ENCODE data around the gene SUFU. TPM values are rescaled to one million over a fixed set of nuclear protein-coding genes. Genes with fewer than 3 reads are reported as not detected.
A peak's percentile ranks its signal among the peaks of the same experiment; 100 is the strongest.

The SUFU gene
- total and polyA plus RNA-seq, 2 of the 13 experiments (the other 11 are each of a cell fraction or from before 2014, with no cell fraction given), result 2.9 to 5.5 TPM

GRCh38 chr10:102641880-102642735 lies 138.3 kb downstream of the SUFU start (continued):
- TF ChIP-seq PHF20 (CRISPR knock-in tag; IDR thresholded peaks at IDR 0.05), result peak; percentile 56; the same call in 1 of the 2 replicates
- TF ChIP-seq EP300 (IDR thresholded peaks at IDR 0.05; ENCODE audit: low read depth in 2 of 2, low read length in 2 of 2), result peak in 1 of 2 experiments; percentile 56; a peak in 1 of 4 replicates
- TF ChIP-seq EP300 (CRISPR knock-in tag; IDR thresholded peaks at IDR 0.05; ENCODE audit: borderline replicate concordance), result no peak; the same call in 1 of the 2 replicates
- TF ChIP-seq HNF4A (CRISPR knock-in tag; IDR thresholded peaks at IDR 0.05), result 0 out of 2 replicates have a peak, but pooled peaks have one; percentile 9
- TF ChIP-seq TCF7 (IDR thresholded peaks at IDR 0.05; ENCODE audit: low read depth), result peak; percentile 91
- no peak for TF ChIP-seq BRCA1 (CRISPR knock-in tag; IDR thresholded peaks at IDR 0.05)
- peak; percentile 48 for TF ChIP-seq POLR2AphosphoS5 (IDR thresholded peaks at IDR 0.05; ENCODE audit: low read depth, low read length)
- peak; percentile 77; the same call in 1 of the 2 replicates for TF ChIP-seq FOXC1 (CRISPR knock-in tag; IDR thresholded peaks at IDR 0.05; ENCODE audit: borderline replicate concordance)
- peak; percentile 74 for TF ChIP-seq ETV5 (CRISPR knock-in tag; IDR thresholded peaks at IDR 0.05; ENCODE audit: borderline replicate concordance)
- no peak for TF ChIP-seq ARID3A (IDR thresholded peaks at IDR 0.05; ENCODE audit: low read depth, low read length)
- TF ChIP-seq, protein P1, sequence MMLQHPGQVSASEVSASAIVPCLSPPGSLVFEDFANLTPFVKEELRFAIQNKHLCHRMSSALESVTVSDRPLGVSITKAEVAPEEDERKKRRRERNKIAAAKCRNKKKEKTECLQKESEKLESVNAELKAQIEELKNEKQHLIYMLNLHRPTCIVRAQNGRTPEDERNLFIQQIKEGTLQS (CRISPR knock-in tag; IDR thresholded peaks at IDR 0.05), result 0 out of 2 replicates have a peak, but pooled peaks have one; percentile 18
- peak; percentile 47; the same call in 1 of the 2 replicates for TF ChIP-seq MEF2D (CRISPR knock-in tag; IDR thresholded peaks at IDR 0.05)
- TF ChIP-seq, protein P2, sequence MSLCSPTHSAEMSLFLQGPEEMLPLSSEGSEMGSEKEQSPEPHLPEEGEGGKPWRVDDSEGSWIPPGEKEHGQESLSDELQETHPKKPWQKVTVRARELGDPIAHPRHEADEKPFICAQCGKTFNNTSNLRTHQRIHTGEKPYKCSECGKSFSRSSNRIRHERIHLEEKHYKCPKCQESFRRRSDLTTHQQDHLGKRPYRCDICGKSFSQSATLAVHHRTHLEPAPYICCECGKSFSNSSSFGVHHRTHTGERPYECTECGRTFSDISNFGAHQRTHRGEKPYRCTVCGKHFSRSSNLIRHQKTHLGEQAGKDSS (CRISPR knock-in tag; IDR thresholded peaks at IDR 0.05; ENCODE audit: borderline replicate concordance, low read depth), result peak; percentile 87; the same call in 1 of the 2 replicates
- no peak for TF ChIP-seq ZBTB20 (CRISPR knock-in tag; IDR thresholded peaks at IDR 0.05; ENCODE audit: borderline replicate concordance, low read depth)
- TF ChIP-seq HDAC1 (CRISPR knock-in tag; IDR thresholded peaks at IDR 0.05), result peak; percentile 29; the same call in 1 of the 2 replicates
- 0 out of 2 replicates have a peak, but pooled peaks have one; percentile 5 for TF ChIP-seq DNMT3B (CRISPR knock-in tag; conservative IDR thresholded peaks at IDR 0.05)
- peak; percentile 97 for TF ChIP-seq BHLHE40 (IDR thresholded peaks at IDR 0.05; ENCODE audit: low read length)
- TF ChIP-seq ZNF317 (CRISPR knock-in tag; IDR thresholded peaks at IDR 0.05), result 0 out of 2 replicates have a peak, but pooled peaks have one; percentile 8
- TF ChIP-seq FOXA3 (CRISPR knock-in tag; IDR thresholded peaks at IDR 0.05), result peak; percentile 39; the same call in 1 of the 2 replicates
- TF ChIP-seq IKZF5 (CRISPR knock-in tag; IDR thresholded peaks at IDR 0.05), result peak; percentile 50; the same call in 1 of the 2 replicates
- TF ChIP-seq TBX2 (CRISPR knock-in tag; IDR thresholded peaks at IDR 0.05; ENCODE audit: borderline replicate concordance), result peak; percentile 78; the same call in 1 of the 2 replicates
- TF ChIP-seq SMAD3 (CRISPR knock-in tag; IDR thresholded peaks at IDR 0.05), result 0 out of 2 replicates have a peak, but pooled peaks have one; percentile 40
- TF ChIP-seq ZNF451 (CRISPR knock-in tag; IDR thresholded peaks at IDR 0.05), result no peak
- peak; percentile 69; the same call in 1 of the 2 replicates for TF ChIP-seq ZNF891 (CRISPR knock-in tag; IDR thresholded peaks at IDR 0.05)
- TF ChIP-seq ZNF570 (CRISPR knock-in tag; IDR thresholded peaks at IDR 0.05; ENCODE audit: borderline replicate concordance), result no peak
- 0 out of 2 replicates have a peak, but pooled peaks have one; percentile 61 for TF ChIP-seq CAMTA2 (CRISPR knock-in tag; IDR thresholded peaks at IDR 0.05; ENCODE audit: borderline replicate concordance)

Data from HepG2 (cell line).